ENCODE measurements around the gene AKR7A2. TPM values are rescaled to one million over a fixed set of nuclear protein-coding genes. Genes with fewer than 3 reads are reported as not detected.

The AKR7A2 gene
- total and polyA plus RNA-seq, 2 experiments from 2014 or later = 20.8 to 53.6 TPM

- H2AFZ ChIP-seq = no peak overlapping the region
- no peaks in the 10 kb centered on the region for H3K36me3 ChIP-seq (ENCODE audit: insufficient read depth)
- H3K4me3 ChIP-seq = no peak overlapping the region
- no peak for ATAC-seq
- H3K79me2 ChIP-seq (replicated peaks; ENCODE audit: insufficient read depth) = no peaks in the 10 kb centered on the region
- H3K4me3 Mint-ChIP-seq = no peak overlapping the region
- H3K27me3 ChIP-seq (ENCODE audit: insufficient read depth) = no peaks in the 10 kb centered on the region
- no peak overlapping the region for H3K27ac ChIP-seq (ENCODE audit: low read depth)
- no peaks in the 10 kb centered on the region for H3K4me1 Mint-ChIP-seq
- peaks cover 7% of the 10 kb centered on the region for H3K36me3 Mint-ChIP-seq (ENCODE audit: low read depth)
- no peak overlapping the region for H3K27ac Mint-ChIP-seq
- no peaks in the 10 kb centered on the region for H3K9me3 Mint-ChIP-seq
- no peak overlapping the region for H3K4me2 ChIP-seq
- H4K20me1 ChIP-seq (replicated peaks; ENCODE audit: insufficient read depth) = no peaks in the 10 kb centered on the region; the same call in 1 of the 2 replicates
- TF ChIP-seq CREB1 (CRISPR knock-in tag; IDR thresholded peaks at IDR 0.05; ENCODE audit: low read depth) = no peak
- no peaks in the 10 kb centered on the region for H3K9me2 ChIP-seq (ENCODE audit: insufficient read depth)
- no peaks in the 10 kb centered on the region for H3K4me1 ChIP-seq (ENCODE audit: insufficient read depth)
- no peak for DNase-seq (ENCODE audit: low spot score)
- peaks cover 8% of the 10 kb centered on the region for H3K27me3 Mint-ChIP-seq (ENCODE audit: insufficient read depth, low read depth, poor library complexity)
- no peaks in the 10 kb centered on the region for H3F3A ChIP-seq (replicated peaks; ENCODE audit: low read depth)
These were observed 17.2 kb upstream of the AKR7A2 start for GRCh38 chr1:19329188-19329587.

GRCh38 chr1:19328486-19328885 is 16.5 kb upstream of the AKR7A2 start:
- ATAC-seq (no peak), DNase-seq (ENCODE audit: low spot score) (no peak)
- H3K27ac ChIP-seq (ENCODE audit: low read depth) = no peak overlapping the region
- H3K36me3 ChIP-seq (ENCODE audit: insufficient read depth) = no peaks in the 10 kb centered on the region
- H3K4me3 Mint-ChIP-seq = no peak overlapping the region
- no peaks in the 10 kb centered on the region for H3K27me3 ChIP-seq (ENCODE audit: insufficient read depth)
- H3K9me2 ChIP-seq (ENCODE audit: insufficient read depth) = no peaks in the 10 kb centered on the region
- no peak overlapping the region for H2AFZ ChIP-seq
- H3K79me2 ChIP-seq (replicated peaks; ENCODE audit: insufficient read depth) = no peaks in the 10 kb centered on the region
- no peaks in the 10 kb centered on the region for H3K4me1 Mint-ChIP-seq
- H3K27ac Mint-ChIP-seq = no peak overlapping the region
- H3F3A ChIP-seq (replicated peaks; ENCODE audit: low read depth) = no peaks in the 10 kb centered on the region
- H3K4me2 ChIP-seq = no peak overlapping the region
- no peaks in the 10 kb centered on the region for H3K9me3 Mint-ChIP-seq
- peaks cover 9% of the 10 kb centered on the region for H3K36me3 Mint-ChIP-seq (ENCODE audit: low read depth)
- H4K20me1 ChIP-seq (replicated peaks; ENCODE audit: insufficient read depth) = no peaks in the 10 kb centered on the region; the same call in 1 of the 2 replicates
- H3K4me3 ChIP-seq = no peak overlapping the region
- H3K4me1 ChIP-seq (ENCODE audit: insufficient read depth) = no peaks in the 10 kb centered on the region
- H3K27me3 Mint-ChIP-seq (ENCODE audit: insufficient read depth, low read depth, poor library complexity) = peaks cover 8% of the 10 kb centered on the region
- TF ChIP-seq CREB1 (CRISPR knock-in tag; IDR thresholded peaks at IDR 0.05; ENCODE audit: low read depth) (no peak), EZH2phosphoT487 (IDR thresholded peaks at IDR 0.05; ENCODE audit: unreplicated experiment) (no peak), ZNF462 (CRISPR knock-in tag; IDR thresholded peaks at IDR 0.05) (no peak), JUNB (IDR thresholded peaks at IDR 0.05; ENCODE audit: unreplicated experiment) (no peak), ZNF114 (CRISPR knock-in tag; IDR thresholded peaks at IDR 0.05) (no peak), NANOG (IDR thresholded peaks at IDR 0.05; ENCODE audit: borderline replicate concordance) (no peak), CTCF (conservative IDR thresholded peaks at IDR 0.05; ENCODE audit: low read depth in 2 of 2) (no peak), ZNF331 (CRISPR knock-in tag; IDR thresholded peaks at IDR 0.05; ENCODE audit: low read depth) (no peak), EZH2 (IDR thresholded peaks at IDR 0.05; ENCODE audit: low read depth, unreplicated experiment) (no peak), ETS1 (IDR thresholded peaks at IDR 0.05) (no peak)
